Breast epithelium (tissue), 3 donors: ENCODE measurements around the gene PEX11G.

ENCODE experiments used
- POLR2A ChIP-seq: fragments of 450-650 bp; IDR thresholded peaks from one replicate; pipeline ENCODE4 v1.6.1; 2016; ENCODE audit warnings: antibody characterized with exemption, mild to moderate bottlenecking, moderate library complexity
- TF ChIP-seq, protein P1 (sequence below), 3 donors: fragments of 450-650 bp; IDR thresholded peaks; one replicate each; pipeline ENCODE4 v1.5.1; 2016 to 2017; ENCODE audit warnings: antibody characterized with exemption in 3 of 3, mild to moderate bottlenecking in 3 of 3, moderate library complexity in 3 of 3

DNA sequence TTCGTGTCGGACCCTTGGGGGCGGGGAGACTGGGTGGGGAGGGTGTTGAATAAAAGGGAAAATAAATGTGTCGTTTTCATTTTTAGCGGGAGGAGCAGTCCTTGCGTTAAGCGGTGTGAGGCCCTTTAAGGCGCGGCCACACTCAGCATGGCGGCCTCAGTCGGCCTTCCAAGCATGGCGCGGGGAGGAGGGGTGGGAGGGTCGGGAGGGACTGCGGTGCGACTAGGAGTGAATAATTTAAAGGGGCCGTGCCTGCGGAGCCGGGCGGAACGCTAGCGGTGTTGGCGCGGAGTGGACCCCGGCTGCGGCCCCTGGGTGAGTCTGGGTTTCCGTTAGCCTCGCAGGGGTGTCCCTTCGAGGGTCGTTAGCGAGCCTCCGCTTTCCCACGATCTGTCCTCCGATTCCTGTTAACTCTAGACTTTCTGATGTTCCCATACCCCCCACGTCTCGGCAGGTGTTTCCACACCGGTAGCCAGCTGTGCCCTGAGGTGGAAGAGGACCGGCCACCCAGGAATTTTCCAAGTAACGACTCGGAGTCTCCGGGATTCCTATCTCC lies 45.2 kb upstream of the PEX11G start:
- TF ChIP-seq, protein P1, sequence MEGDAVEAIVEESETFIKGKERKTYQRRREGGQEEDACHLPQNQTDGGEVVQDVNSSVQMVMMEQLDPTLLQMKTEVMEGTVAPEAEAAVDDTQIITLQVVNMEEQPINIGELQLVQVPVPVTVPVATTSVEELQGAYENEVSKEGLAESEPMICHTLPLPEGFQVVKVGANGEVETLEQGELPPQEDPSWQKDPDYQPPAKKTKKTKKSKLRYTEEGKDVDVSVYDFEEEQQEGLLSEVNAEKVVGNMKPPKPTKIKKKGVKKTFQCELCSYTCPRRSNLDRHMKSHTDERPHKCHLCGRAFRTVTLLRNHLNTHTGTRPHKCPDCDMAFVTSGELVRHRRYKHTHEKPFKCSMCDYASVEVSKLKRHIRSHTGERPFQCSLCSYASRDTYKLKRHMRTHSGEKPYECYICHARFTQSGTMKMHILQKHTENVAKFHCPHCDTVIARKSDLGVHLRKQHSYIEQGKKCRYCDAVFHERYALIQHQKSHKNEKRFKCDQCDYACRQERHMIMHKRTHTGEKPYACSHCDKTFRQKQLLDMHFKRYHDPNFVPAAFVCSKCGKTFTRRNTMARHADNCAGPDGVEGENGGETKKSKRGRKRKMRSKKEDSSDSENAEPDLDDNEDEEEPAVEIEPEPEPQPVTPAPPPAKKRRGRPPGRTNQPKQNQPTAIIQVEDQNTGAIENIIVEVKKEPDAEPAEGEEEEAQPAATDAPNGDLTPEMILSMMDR (IDR thresholded peaks at IDR 0.05) = no peak
- TF ChIP-seq POLR2A = peak; percentile 24
